HG03565 (cell line): ENCODE results near the gene PLA2G4D.

ENCODE experiments used
- ATAC-seq: cut with Tn5 transposase; IDR thresholded peaks from one replicate; pipeline ENCODE4 v1.9.1; 2021; ENCODE audit warnings: mild to moderate bottlenecking, moderate library complexity; ENCODE audit not compliant: unreplicated experiment

PLA2G4D gene

DNA sequence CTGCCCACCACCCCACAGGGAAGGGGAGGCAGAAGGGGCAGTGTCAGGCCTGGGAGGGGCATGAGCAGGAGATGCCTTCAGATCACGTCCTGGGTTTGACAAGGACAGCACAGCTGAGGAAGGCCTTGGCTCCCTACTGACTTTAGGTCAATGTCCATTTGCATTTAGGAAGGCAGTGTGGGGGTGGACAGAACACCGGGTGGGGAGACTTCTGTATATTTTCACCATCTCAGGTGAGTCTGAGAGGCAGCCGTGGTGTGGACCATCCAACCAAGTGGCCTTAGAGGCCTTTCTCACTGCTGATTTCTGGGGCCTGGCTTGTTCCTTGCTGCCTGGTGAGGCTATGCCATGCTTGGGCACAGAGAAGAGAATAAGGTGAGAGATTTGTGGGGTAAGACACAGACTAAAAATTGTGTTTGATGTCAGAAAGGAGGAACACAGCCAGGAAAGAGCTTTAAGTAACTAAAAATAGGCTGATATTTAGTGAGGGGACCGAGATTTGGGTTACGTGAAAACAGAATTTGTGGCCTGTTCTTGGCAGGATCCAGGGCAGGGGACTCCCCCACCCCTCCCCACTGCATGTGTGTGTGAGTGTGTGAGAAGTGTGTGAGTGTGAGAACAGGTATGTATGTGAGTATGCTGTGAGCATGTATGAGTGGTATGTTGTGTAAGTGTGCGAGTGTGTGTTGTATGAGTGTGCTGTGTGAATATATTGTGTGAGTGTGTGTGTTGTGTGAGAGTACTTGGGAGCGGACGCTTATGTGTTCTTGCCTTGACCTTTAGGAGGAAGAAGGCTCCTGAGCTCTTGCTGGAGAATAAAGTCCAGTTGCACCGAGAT, 61.8 kb downstream of the PLA2G4D start:
- no peak for ATAC-seq

DNA sequence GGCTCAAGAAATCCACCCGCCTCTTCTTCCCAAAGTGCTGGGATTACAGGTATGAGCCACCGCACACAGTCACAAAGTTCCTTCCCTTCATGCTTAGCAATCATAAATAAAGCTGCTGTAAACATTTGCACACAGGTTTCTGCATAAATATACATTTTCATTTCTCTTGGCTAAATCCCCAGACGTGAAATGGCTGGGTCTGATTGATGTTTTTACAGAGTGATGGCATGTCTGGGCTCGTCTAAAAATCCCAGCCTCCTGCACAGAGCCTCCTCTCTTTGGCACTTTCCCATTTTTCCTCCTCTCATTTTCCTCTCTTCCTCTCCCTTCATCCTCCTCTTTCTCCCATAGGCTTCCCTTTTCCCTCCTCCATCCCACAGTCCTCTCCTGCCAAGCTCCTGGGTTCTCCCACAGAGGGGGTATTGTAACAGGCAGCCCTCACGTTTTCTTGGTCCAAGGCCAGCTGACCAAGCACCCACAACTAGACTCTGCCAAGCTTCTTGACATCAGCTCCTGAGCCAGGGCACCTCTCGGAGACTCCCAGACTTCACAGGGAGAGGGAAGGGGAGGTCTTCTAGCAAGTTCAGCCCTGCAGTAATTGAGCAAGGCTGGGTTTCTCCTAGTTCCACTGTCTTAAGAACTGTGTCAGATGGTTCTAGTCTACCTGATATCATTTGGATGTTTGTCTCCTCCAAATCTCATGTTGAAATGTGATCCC, 63.0 kb downstream of the PLA2G4D start:
- ATAC-seq: no peak

DNA sequence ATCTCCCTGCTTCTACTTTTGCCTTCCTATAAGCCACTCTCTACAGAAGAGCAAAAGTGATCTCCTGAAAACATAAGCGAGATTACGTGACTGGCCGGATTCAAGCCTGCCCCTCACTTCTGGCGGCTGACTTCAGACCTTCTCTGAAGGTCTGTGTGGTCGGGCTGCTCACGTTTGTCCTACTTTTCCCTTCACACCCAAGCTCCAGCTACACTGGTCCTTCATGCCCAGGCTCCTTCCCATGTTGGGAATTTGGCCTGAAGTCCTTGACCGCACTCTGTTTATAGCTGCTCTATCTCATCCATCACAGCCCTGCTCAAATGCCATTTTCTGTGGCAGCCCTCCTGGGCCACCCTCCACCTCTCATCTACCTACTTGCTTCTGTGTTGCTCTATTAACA, 66.8 kb downstream of the PLA2G4D start:
- ATAC-seq: no peak

DNA sequence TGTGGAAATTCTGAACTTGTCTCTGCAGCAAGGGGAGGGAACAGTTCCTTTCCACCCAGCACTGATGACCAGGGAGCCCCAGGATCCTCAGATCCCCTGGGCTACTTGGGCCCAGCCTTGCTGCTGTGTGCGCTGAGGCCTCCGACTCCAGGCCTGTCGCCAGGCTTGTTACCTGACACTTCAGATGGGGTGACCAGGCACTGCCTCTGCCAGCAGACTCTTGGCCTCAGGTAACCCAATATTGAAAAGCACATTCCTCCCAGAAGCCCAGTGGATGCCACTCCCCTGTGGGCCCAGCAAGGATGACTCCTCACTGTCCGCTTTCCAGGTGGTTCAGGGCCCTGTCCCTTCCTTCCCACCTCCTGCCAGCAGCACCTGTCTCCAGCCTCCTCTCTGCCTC, 70.1 kb downstream of the PLA2G4D start:
- ATAC-seq: no peak

DNA sequence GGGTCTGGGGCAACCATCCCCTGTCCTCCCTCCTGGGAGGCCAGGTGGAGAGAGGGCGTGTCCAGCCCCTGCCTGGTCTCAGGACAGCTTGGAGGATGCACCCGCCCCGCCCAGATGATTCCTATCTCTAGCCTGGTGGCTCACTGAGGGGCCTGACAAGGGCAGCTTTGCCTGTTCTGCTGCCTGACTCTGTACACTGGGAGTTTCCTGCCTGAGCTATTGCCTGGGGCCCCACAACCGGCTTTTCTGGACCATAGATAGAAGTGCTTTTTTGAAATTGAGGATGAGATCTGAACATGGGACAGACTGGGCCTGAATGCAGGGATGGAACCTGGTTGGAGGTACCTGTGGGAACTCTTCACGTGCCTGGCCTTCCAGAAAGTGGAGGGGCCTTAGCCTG, 72.8 kb downstream of the PLA2G4D start:
- ATAC-seq: no peak

DNA sequence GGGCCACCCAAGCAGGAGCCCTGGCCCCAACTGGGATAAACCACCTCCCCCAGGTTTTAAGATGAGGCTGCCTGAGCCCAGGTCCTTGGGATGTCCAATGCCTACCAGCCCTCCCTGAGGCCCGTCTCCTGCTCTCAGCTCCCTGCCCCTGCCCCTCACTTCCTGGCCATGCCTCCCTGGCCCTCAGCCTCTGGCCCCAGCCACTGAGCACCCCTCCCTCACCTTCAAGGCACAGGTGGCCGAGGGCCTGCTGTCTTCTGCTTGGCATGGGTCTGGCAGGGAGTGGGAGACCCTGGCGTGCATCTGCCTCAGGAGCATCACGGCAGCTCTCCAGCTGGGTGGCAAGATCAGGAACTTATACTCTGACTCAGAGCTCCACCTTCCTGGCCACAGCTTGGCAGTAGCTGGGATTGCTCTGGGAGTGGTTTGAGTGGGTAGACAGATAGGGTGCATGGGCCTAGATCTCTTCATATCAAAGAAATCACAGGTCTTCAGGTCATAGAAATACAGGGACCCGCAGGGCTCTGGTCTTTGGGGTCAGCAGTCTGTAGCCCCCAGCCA, 73.6 kb downstream of the PLA2G4D start, which contains the start of gene PLA2G4E:
Gene PLA2G4E, minus strand, starts transcription at position 330 of the 561 bp plus-strand sequence. Its CDS starts 12 bp downstream, at position 318.
- ATAC-seq: no peak

DNA sequence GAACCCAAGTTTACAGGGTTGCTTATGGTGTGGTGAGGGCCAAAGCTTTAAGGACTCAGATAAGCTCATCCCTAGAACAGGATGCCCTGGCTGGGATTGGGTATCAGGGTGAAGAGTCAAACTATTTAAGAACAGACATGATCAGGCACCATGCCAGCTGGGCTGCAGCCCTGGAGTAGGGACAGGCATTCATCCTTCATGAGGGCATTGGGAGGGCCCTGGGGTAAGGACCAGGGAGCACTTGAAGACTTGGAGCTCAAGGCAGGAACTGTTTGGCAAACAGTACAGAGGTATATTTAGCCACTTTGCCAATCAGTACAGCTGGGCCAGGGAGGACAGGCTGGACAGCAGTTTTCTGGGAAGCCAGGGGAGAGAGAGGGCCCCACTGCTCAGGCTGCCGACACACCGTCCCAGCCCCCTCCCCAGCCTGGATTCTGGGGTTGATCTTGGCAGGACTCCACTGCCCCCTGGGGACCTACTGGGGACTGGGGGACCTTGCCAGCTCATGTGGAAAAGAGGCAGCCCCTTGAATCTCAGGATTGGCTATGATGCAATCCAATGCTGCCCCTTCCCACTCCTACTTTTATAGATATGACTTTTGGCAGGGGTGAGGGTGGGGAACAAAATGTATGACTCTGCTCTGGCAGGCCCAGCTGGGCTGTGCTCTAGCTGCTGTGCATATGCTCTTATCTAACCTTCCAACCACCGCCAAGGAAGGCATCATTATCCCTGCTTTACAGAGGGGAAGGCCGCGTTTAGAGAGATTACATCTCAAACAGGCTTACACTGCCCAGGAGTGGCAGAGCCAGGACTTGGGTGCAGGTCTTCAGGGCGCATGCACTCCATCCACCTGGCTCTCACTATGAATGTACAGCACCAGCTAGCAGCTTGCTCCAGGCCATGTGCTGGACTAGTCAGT, 75.8 kb downstream of the PLA2G4D start:
- no peak for ATAC-seq
